Ovary (tissue), 3 donors: Measurements from ENCODE around the gene FOSL2.

ENCODE experiments used
- EP300 ChIP-seq: sonication (generic); formaldehyde crosslinking; IDR thresholded peaks from one replicate; pipeline ENCODE4 v1.6.1; 2017; ENCODE audit warnings: antibody characterized with exemption
- POLR2A ChIP-seq: fragments of 450-650 bp; IDR thresholded peaks from one replicate; pipeline ENCODE4 v1.6.1; 2017; ENCODE audit warnings: antibody characterized with exemption, mild to moderate bottlenecking, moderate library complexity
- TF ChIP-seq, protein P1 (sequence below), 3 donors: fragments of 450-650 bp in 2 of 3; fragments of 200-600 bp in 1 of 3; IDR thresholded peaks; one replicate each; pipeline versions ENCODE4 v1.5.1 to v1.8.0; 2016 to 2022; ENCODE audit warnings: antibody characterized with exemption in 3 of 3, mild to moderate bottlenecking in 1 of 3
- donor health status: DM: no; HTN: no; CAD: no.

DNA sequence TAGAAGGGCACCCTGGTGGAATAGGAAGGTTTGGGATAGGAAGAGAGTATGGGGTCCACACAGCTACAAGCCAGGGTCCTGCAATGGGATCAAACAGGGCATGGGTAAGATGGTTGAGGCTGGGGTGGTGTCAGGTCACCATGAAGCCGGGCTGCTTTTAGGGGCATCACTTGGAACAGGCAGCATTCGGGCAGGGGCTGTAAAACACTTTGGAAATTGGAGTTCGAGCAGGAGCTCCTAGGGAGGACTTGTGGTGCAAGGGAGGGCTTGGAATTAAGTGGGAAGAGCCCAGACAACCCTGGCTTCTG, 56.1 kb downstream of the FOSL2 start:
- TF ChIP-seq, protein P1, sequence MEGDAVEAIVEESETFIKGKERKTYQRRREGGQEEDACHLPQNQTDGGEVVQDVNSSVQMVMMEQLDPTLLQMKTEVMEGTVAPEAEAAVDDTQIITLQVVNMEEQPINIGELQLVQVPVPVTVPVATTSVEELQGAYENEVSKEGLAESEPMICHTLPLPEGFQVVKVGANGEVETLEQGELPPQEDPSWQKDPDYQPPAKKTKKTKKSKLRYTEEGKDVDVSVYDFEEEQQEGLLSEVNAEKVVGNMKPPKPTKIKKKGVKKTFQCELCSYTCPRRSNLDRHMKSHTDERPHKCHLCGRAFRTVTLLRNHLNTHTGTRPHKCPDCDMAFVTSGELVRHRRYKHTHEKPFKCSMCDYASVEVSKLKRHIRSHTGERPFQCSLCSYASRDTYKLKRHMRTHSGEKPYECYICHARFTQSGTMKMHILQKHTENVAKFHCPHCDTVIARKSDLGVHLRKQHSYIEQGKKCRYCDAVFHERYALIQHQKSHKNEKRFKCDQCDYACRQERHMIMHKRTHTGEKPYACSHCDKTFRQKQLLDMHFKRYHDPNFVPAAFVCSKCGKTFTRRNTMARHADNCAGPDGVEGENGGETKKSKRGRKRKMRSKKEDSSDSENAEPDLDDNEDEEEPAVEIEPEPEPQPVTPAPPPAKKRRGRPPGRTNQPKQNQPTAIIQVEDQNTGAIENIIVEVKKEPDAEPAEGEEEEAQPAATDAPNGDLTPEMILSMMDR (IDR thresholded peaks at IDR 0.05), result no peak
- no peak for TF ChIP-seq POLR2A
- TF ChIP-seq EP300, result no peak
